ENCODE results near the gene PPP1R1B.
"Not testable (repeated sequence)": the region's sequence is repeated elsewhere in the genome, so short reads cannot be mapped to it uniquely, and the experiment has no call there.

PPP1R1B gene

DNA sequence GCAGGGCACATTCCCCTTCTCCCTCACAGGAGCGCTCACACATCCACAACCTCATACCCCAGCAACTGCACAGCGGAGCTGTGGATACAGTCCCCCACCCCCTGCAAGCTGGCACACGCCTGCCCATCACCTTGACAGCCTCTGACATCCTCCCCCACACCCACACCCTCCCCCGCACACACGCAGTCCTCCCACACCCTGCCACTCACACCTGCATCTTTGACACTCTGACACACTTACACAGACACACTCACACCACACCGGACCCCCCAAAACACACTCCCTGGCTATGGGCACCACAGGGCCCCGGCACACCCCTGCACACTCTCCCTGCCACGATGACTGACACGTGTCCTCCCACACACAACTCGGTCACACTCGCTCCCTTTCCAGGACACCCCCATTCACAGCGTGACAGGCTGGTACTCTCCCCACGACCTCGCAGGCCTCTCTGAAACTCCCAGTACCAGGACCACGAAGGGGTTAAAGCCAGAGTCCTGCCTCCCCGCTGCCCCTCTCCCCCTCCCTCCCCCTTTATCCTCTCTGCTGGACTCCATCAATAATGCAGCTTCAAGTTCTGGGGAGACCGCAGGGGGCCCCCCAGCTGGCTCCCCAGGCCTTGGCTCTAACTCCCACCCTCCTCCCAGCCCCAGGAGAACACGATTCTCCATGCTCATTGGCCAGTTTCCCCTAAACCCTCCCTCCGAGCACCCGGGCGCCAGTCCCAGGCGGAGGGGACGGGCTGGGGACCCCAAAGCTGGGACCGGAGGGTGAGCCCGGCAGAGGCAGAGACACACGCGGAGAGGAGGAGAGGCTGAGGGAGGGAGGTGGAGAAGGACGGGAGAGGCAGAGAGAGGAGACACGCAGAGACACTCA, at the start of gene PPP1R1B:
TSS of gene PPP1R1B (plus strand) at position 782 of the 876 bp plus-strand sequence. CDS start 441 bp downstream, outside the sequence.
- peak; percentile 36 for DNase-seq

DNA sequence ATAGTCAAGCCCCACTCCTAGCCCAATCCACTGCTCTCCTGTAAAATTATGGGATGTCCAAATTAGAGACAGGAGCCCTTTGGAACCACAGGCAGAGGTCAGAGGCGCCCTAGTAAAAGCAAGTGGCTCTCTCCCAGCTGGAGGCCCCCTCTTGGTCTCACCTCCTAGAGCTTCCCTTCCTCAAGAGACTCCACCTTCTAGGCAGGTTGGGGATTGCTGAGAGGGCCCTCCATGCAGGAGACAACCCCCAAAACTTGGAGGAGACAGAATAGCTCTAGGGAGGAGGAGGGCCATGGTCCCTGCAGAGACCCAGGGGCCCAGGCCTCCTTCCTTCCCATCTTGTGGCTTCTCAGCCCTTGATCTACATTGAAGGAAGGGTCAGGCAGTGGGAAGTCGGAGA, 48.5 kb upstream of the PPP1R1B start:
- no peak for DNase-seq

- DNase-seq: no peak
These were observed 47.3 kb upstream of the PPP1R1B start for GRCh38 chr17:39579318-39580081.

DNA sequence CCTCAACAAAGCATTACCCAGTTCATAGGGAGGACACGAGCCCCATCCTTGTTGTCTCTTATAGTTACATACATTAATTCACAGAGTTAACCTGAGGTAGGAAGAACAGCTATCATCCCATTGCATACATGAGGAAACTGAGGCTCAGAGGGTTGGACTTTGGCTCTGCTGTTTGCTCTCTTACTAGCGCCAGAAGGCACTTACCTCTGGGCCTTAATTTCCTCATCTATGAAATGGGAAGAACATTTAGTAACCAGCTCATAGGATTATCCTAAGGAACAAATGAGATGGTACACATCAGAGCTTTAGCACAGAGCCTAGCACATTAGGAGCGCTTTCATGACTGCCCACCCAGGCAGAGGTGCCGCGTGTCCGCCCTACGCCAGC, 46.7 kb upstream of the PPP1R1B start:
- no peak for DNase-seq

DNA sequence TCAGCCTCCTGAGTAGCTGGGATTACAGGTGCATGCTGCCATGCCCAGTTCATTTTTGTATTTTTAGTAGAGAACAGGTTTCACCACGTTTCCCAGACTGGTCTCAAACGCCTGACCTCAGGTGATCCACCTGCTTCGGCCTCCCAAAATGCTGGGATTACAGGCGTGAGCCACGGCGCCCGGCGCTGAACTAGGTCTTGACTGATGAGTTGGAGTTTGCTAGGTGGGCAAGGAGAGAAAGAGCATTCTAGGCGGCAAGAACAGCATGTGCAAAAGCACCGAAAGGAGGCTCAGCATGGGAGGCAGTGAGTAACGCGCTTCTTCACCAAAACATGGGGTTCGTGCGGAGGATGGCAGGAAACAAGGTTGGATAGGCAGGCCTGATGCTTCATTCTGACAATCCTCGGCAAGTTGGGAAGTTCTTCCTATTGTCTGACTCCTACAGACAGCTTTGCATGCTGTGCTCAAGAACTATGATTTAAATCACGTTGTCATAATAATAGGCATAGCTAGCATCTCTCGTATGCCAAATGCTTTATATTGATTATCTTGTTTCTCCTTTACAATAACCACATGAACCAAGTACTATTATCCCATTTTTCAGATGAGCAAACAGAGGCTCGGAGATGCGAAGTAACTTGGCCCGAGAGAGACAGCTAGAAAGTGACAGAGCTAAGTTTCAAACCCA, 45.5 kb upstream of the PPP1R1B start:
- no peak for DNase-seq

GRCh38 chr17:39581759-39582085, 45.0 kb upstream of the PPP1R1B start:
- DNase-seq: no peak

DNA sequence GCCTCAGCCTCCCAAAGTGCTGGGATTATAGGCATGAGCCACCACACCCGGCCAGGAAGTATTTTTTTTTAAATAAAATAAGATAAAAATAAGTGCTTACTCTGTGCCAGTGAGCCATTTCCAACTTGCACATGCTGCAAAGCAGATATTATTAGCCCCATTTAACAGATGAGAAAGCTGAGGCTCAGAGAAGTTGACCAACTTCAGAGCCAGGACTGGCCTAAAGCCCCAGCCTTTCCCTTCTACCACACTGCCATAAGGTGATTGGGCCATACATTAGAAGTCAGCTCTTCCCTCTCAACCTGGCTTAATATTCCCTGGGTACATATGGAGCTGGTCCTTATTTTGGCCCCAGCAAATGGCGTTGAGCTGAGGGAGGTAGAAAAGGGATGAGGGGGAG, 44.1 kb upstream of the PPP1R1B start:
- no peak for DNase-seq

DNA sequence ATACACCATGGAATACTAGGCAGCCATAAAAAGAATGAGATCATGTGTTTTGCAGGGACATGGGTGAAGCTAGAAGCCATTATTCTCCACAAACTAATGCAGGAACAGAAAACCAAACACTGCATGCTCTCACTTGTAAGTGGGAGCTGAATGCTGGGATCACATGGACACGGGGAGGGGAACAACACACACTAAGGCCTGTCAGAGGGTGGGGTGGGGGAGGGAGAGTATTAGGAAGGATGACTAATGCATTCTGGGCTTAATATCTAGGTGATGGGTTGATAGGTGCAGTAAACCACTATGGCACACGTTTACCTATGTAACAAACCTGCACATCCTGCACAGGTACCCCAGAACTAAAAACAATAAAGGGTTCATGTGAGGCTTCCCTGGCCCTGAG, 36.6 kb upstream of the PPP1R1B start:
- not testable (repeated sequence) for DNase-seq

GRCh38 chr17:39591958-39592954, 34.5 kb upstream of the PPP1R1B start:
- peak; percentile 48 for DNase-seq

DNA sequence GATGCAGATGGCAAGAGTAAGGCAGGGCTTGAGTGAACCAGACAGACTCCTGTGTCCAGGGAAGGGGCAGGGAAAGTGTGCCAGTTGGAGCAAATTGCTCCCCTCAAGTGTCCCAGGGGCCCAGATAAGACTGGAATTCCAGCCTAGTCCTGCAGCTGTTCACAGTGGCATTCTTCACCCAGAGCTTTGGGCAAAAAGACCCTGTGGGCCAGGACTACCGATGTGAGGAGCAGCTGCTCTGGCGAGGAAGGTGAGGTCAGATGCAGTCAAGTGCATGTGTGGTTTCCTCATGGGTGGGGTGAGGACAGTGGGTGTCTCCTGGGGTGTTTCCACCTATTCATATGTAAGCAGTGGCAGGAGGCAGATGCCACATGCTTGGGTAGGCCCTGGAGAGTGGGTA, 33.4 kb upstream of the PPP1R1B start:
- DNase-seq: no peak

DNA sequence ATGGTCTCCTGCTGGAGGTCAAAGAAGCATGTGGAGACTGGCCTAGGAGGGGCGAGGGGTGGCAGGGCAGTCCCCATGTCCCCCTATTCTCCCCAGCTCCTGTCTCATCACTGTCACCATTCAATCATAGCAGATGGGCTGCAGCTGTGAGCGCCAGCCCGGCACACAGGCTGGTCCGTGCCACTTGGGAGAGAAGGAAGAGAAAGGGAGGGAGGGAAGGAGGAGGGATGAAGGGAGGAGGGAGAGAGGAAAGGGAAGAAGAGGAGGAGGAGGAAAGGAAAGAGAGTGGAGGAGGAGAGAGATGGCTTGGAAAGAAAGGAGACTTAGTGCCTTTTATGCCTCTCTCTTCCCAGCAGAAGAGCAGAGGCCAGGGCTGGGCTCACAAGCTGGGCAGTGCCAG, 31.5 kb upstream of the PPP1R1B start:
- no peak for DNase-seq

- DNase-seq: no peak
These were observed 30.7 kb upstream of the PPP1R1B start for GRCh38 chr17:39595928-39596510.

DNA sequence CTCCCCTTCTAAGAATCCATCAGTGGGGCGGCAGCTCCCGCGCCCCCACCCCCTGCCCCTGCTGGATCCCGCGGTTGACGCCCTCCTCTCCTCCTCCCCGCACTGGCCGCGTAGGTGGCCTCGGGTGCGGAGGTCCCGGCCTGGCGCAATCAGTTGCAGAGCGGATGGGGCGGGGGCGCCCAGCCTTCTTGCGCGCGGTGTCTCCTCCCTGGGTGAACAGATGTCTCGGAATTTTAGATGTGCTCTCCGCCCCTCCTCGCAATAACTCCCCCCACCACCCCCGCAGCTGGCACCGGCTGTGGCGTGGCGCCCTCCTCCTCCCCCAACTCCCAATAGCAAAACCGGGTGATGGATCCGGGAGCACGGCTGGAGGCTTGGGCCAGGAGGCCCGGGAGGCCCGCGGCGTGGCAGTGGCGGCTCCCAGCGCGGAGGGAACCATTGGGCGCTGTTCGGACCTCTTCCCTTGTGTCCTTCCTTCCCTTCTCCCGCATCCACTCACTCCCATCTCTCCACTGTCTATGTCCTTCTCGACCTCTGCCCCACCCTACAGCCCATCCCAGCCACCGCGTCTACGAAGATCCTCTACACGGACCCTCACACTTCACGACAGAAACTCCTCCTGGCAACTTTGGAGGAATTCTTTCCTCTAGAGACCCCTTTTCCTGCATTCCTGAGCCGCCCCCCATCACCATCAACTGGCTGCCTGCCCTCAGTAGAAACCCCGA, 30.0 kb upstream of the PPP1R1B start:
- no peak for DNase-seq

GRCh38 chr17:39597372-39598046, 29.2 kb upstream of the PPP1R1B start:
- DNase-seq: no peak

DNA sequence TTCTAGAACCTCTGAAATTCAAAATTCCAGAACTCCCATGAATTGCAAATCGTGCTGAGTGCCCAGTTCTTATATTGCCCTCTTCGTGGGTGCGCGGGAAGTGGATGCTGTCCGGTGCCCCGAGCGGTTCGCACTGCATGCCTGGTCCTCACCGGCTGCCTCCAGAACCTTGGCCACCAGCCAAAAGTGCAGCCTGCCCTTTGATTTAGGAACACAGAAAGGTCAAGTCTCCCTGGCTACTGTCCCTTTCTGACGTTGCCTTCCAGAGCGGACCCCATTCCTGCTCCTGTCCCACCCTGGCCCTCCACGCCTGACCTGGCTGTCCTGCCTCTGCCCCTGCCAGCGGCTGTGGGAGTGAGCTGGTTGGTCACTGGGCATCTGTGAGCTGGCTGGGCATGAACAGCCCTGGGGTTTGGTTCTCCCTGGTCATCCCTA, 28.7 kb upstream of the PPP1R1B start:
- DNase-seq: no peak

- no peak for DNase-seq
These were observed 28.1 kb upstream of the PPP1R1B start for GRCh38 chr17:39598630-39599003.

DNA sequence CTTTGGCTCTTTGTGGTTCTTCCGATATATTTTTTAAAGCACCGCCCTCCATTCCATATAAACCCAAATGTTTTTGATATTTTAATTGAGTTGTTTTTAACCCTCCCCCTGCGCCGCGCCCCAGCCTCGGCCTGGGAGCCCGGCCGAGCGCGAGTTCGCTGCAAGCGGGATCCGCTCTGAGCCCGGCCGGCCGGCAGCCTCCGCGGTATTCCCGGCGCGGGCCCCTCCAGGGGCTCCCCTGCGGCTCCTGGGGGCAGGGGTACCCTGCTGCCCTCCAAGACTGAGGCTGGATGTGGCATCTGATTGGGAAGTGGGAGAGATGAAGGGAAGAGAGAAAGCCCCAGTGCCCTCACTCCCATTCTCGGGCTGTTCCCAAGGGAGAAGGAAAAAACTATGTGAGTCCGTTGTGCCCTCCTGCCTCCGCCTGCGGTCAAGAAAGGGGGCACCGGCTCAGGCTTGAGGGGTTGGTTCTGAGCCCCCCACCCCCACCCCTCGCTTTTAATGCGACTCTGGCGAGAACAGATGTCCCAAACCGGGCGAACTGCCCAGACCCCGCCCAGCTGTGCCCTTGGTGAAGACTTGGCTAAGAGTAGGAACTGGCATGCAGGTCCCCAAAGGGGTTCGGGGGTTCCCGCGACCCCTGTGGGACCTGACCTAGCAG, 27.6 kb upstream of the PPP1R1B start:
- DNase-seq: no peak

DNA sequence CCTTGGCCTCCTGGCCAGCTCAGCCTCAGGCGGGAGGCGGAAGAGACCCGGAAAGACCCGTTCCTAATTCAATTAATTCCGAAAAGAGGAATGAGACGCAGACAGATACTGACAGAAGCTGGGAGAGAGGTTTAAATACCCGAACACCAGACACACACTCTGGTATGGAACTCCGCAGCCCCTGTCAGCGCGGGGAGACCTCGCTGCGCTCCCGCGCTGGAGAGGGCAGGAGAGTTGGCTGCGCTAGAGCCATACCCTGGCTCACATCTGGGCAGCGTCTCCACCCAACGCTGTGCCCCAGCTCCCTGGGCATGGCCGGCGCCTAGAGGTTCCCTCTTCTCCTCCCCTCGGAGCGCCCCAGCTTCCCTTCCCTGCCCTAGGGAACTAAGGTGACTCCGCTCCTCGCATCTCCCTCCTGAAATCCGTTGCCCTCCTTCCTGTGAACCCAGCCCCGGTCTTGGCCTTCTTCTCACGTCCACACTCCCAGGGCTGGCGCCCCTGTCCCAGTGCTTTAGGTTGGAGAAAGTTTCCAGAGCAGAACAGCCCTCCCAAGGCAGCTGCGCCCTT, 27.0 kb upstream of the PPP1R1B start:
- no peak for DNase-seq

GRCh38 chr17:39600288-39600996, 26.3 kb upstream of the PPP1R1B start:
- DNase-seq: no peak

All from stimulated activated CD4-positive, alpha-beta T cell treated with anti-CD3 and anti-CD28 coated beads, Interleukin-15, amount 100 ng/mL, for 24 hours (primary cell).